Measurements from ENCODE around the gene SH3BGRL2. TPM values are rescaled to one million over a fixed set of nuclear protein-coding genes. Genes with fewer than 3 reads are reported as not detected.
"Not testable (repeated sequence)": the region's sequence is repeated elsewhere in the genome, so short reads cannot be mapped to it uniquely, and the experiment has no call there.

Gene SH3BGRL2
- total RNA-seq, 1 donor from 2014 or later = not detected

DNA sequence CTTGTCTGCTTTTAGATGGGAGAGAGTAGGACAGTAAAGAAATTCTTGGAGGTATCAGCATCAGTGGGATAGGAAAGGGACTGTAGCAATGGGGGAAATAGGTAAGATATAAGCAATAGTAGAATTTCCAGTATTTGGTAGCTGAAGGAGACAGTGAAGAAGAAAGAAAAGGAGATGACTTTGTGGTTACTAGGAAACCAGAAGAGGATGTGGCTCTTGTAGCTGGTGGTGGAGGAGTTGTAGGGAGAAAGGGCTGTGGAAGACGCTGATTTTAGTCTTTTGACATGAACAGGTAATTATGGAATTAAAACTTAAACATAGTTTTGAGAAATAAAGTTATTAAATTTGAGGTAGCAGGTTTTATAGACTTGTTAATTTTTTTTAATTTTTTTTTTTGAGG, 26.1 kb downstream of the SH3BGRL2 start:
- ChIA-PET POLR2A (no interaction called here), CTCF (no interaction called here)
- H3K27me3 Mint-ChIP-seq = no peaks in the 10 kb centered on the region
- TF ChIP-seq, protein P1, sequence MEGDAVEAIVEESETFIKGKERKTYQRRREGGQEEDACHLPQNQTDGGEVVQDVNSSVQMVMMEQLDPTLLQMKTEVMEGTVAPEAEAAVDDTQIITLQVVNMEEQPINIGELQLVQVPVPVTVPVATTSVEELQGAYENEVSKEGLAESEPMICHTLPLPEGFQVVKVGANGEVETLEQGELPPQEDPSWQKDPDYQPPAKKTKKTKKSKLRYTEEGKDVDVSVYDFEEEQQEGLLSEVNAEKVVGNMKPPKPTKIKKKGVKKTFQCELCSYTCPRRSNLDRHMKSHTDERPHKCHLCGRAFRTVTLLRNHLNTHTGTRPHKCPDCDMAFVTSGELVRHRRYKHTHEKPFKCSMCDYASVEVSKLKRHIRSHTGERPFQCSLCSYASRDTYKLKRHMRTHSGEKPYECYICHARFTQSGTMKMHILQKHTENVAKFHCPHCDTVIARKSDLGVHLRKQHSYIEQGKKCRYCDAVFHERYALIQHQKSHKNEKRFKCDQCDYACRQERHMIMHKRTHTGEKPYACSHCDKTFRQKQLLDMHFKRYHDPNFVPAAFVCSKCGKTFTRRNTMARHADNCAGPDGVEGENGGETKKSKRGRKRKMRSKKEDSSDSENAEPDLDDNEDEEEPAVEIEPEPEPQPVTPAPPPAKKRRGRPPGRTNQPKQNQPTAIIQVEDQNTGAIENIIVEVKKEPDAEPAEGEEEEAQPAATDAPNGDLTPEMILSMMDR (IDR thresholded peaks at IDR 0.05) = no peak
- H3K36me3 Mint-ChIP-seq (ENCODE audit: low read depth) = no peaks in the 10 kb centered on the region
- ATAC-seq (ENCODE audit: low read depth) (no peak), DNase-seq (no peak)
- H3K4me3 Mint-ChIP-seq = no peak overlapping the region
- no peaks in the 10 kb centered on the region for H3K4me1 Mint-ChIP-seq
- H3K27ac Mint-ChIP-seq = no peak overlapping the region
- peaks cover 2% of the 10 kb centered on the region for H3K9me3 Mint-ChIP-seq
- intact Hi-C loops (cut with micrococcal nuclease) = no loop called here

DNA sequence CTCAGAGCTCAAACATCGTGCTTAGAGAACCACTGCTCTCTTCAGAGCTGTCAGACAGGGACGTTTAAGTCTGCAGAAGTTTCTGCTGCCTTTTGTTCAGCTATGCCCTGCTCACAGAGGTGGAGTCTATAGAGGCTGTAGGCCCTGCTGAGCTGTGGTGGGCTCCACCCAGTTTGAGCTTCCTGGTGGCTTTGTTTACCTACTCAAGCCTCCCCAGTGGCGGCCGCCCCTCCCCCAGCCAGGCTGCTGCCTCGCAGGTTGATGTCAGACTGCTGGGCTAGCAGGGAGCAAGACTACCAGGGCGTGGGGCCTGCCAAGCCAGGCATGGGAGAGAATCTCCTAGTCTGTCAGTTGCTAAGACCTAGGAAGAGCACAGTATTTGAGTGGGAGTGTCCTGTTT, 32.5 kb downstream of the SH3BGRL2 start:
- CTCF ChIA-PET = not testable (repeated sequence)

DNA sequence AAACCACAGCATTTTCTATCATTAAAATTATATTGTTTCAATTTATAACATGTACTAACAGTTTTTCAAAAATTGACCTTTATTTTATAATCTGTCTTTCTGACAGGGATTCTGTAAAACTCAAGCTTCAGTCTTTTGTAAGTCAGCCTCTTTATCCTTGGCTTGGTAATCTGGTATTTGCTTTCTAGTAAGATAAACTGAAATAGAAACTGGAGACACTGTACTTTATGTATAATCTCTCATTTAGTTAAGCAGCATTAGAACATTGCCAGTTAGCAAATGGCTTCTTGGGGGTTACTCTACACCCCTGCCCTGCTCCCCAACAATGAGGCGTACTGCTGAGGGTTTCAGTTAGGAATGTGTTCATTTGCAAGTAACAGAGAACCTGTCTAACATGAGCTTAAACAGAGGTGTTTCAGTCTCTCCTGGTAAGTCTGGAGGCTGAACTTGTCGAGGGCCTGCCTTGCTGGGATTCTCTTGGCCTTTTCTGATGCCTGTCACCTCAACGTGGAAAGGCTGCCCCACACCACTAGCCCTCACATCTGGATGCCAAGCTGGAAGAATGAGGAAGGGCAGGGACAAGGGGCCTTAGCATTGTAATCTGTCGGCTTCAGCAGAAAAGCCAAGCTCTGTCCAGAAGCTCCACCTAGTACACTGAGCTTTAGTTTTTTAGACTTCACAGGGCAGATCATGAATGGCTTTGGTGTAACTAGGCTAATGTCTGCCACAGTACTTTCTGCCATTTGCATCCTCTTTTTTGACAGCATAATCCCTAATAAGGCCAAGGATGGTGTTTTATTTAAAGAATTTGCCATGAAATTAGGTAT, 34.8 kb downstream of the SH3BGRL2 start:
- H3K4me3 Mint-ChIP-seq = no peak overlapping the region
- no peak for ATAC-seq (ENCODE audit: low read depth)
- POLR2A ChIA-PET = interaction anchor here (0.5 kb wide), 1 partner anchor 1835 kb away, joined by 9 read pairs; no protein-coding TSS in a partner anchor

More for the DNA sequence above, 32.5 kb downstream of the SH3BGRL2 start:
- H3K27me3 Mint-ChIP-seq; intact Hi-C loops (cut with micrococcal nuclease); H3K27ac Mint-ChIP-seq; H3K9me3 Mint-ChIP-seq; ATAC-seq (ENCODE audit: low read depth); POLR2A ChIA-PET; H3K36me3 Mint-ChIP-seq (ENCODE audit: low read depth); H3K4me1 Mint-ChIP-seq; H3K4me3 Mint-ChIP-seq; DNase-seq: not testable (repeated sequence)

DNA sequence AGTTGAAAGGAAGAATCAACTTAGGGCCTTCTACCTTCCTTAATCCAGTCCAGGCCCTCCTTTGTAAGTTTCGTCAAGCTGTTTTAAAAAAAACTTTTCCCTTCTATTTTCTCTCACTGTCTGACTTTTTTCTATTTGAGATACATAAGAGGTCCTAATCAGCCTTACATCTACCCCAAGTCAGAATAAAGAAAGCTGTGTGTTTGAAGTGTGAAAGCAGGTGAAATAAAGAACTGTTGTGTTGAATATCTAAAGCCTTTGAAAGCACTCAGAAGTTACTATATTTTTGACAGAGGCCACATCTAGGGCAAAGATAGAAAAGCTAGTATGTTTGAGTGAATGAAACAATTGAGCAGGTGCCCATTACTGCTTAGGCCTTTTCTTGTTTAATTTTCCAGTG, 35.5 kb downstream of the SH3BGRL2 start:
- intact Hi-C loops (cut with micrococcal nuclease) = no loop called here
- CTCF ChIA-PET = interaction anchor here (0.8 kb wide), 1 partner anchor 9 kb away, joined by 3 read pairs; no protein-coding TSS in a partner anchor
- Mint-ChIP-seq H3K27me3 (no peaks in the 10 kb centered on the region), H3K27ac (no peak overlapping the region), H3K4me3 (no peak overlapping the region), H3K4me1 (peaks cover 2% of the 10 kb centered on the region), H3K36me3 (ENCODE audit: low read depth) (no peaks in the 10 kb centered on the region), H3K9me3 (no peaks in the 10 kb centered on the region)
- DNase-seq (no peak), ATAC-seq (ENCODE audit: low read depth) (no peak)
- POLR2A ChIA-PET = no interaction called here
- TF ChIP-seq, protein P1 (IDR thresholded peaks at IDR 0.05) = no peak

More for the DNA sequence above, 34.8 kb downstream of the SH3BGRL2 start:
- Mint-ChIP-seq H3K27ac (no peak overlapping the region), H3K9me3 (no peaks in the 10 kb centered on the region), H3K4me1 (no peaks in the 10 kb centered on the region), H3K36me3 (ENCODE audit: low read depth) (no peaks in the 10 kb centered on the region), H3K27me3 (no peaks in the 10 kb centered on the region)
- TF ChIP-seq, protein P1 (IDR thresholded peaks at IDR 0.05) = no peak
- intact Hi-C loops (cut with micrococcal nuclease) = no loop called here
- no peak for DNase-seq
- CTCF ChIA-PET = interaction anchor here (0.8 kb wide), 1 partner anchor 10 kb away, joined by 3 read pairs; no protein-coding TSS in a partner anchor

DNA sequence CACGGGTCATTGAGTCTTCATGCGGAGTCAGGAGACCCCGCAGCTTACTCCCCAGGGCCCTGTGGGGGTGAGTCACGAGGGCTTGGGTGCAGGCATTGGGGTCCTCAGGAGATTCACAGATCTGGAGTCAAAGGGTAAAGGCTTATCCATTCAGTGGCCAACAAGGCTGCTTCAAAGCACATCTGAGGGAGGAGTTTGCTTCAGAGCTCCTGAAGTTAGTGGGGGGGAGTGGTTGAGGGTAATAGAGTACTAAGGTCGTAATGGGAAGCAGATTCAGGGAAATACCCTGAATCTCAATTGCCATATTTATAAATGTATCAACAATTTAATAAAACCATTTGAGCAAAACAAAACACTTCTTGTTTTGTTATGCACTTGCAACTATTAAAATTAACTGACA, 37.3 kb downstream of the SH3BGRL2 start:
- peaks cover 5% of the 10 kb centered on the region for H3K4me1 Mint-ChIP-seq
- TF ChIP-seq, protein P1 (IDR thresholded peaks at IDR 0.05) = no peak
- no peak overlapping the region for H3K4me3 Mint-ChIP-seq
- ChIA-PET POLR2A (no interaction called here), CTCF (no interaction called here)
- ATAC-seq (ENCODE audit: low read depth) = no peak
- H3K27me3 Mint-ChIP-seq = no peaks in the 10 kb centered on the region
- H3K36me3 Mint-ChIP-seq (ENCODE audit: low read depth) = no peaks in the 10 kb centered on the region
- no peaks in the 10 kb centered on the region for H3K9me3 Mint-ChIP-seq
- intact Hi-C loops (cut with micrococcal nuclease) = no loop called here
- H3K27ac Mint-ChIP-seq = no peak overlapping the region
- no peak for DNase-seq

Data from activated B cell treated with CpG ODN at 0.5 μM for 24 hours (primary cell).